ENCODE measurements around the gene ABHD10. TPM values are rescaled to one million over a fixed set of nuclear protein-coding genes. Genes with fewer than 3 reads are reported as not detected.

The ABHD10 gene
- total RNA-seq, 1 donor from 2014 or later, result 26.4 TPM

- H3K27me3 Mint-ChIP-seq (ENCODE audit: low read depth), result no peaks in the 10 kb centered on the region
- H3K4me3 Mint-ChIP-seq, result no peak overlapping the region
- no peaks in the 10 kb centered on the region for H3K9me3 Mint-ChIP-seq
- no peak overlapping the region for H3K27ac Mint-ChIP-seq
- TF ChIP-seq CTCF (IDR thresholded peaks at IDR 0.05; ENCODE audit: unreplicated experiment), result no peak
- peaks cover 10% of the 10 kb centered on the region for H3K4me1 Mint-ChIP-seq
- H3K36me3 Mint-ChIP-seq, result peaks cover 2% of the 10 kb centered on the region
- DNase-seq (ENCODE audit: low spot score in 2 of 2, unreplicated experiment in 2 of 2), result no peak
Observed at GRCh38 chr3:111971533-111972130, 7.2 kb upstream of the ABHD10 start.

- H3K9me3 Mint-ChIP-seq, result no peaks in the 10 kb centered on the region
- H3K27me3 Mint-ChIP-seq (ENCODE audit: low read depth), result no peaks in the 10 kb centered on the region
- DNase-seq (ENCODE audit: low spot score in 2 of 2, unreplicated experiment in 2 of 2), result no peak
- no peak for TF ChIP-seq CTCF (IDR thresholded peaks at IDR 0.05; ENCODE audit: unreplicated experiment)
- H3K4me1 Mint-ChIP-seq, result no peaks in the 10 kb centered on the region
- no peak overlapping the region for H3K4me3 Mint-ChIP-seq
- no peak overlapping the region for H3K27ac Mint-ChIP-seq
- H3K36me3 Mint-ChIP-seq, result peaks cover 2% of the 10 kb centered on the region
Observed at GRCh38 chr3:111972891-111973290, 5.9 kb upstream of the ABHD10 start.

GRCh38 chr3:111975131-111975530, 3.7 kb upstream of the ABHD10 start:
- peaks cover 2% of the 10 kb centered on the region for H3K36me3 Mint-ChIP-seq
- no peak overlapping the region for H3K27ac Mint-ChIP-seq
- TF ChIP-seq CTCF (IDR thresholded peaks at IDR 0.05; ENCODE audit: unreplicated experiment), result no peak
- no peak for DNase-seq (ENCODE audit: low spot score in 2 of 2, unreplicated experiment in 2 of 2)
- peaks cover 10% of the 10 kb centered on the region for H3K4me1 Mint-ChIP-seq
- H3K27me3 Mint-ChIP-seq (ENCODE audit: low read depth), result no peaks in the 10 kb centered on the region
- H3K4me3 Mint-ChIP-seq, result no peak overlapping the region
- H3K9me3 Mint-ChIP-seq, result no peaks in the 10 kb centered on the region

GRCh38 chr3:111976254-111976653, 2.6 kb upstream of the ABHD10 start:
- H3K4me3 Mint-ChIP-seq, result no peak overlapping the region
- TF ChIP-seq CTCF (IDR thresholded peaks at IDR 0.05; ENCODE audit: unreplicated experiment), result no peak
- H3K36me3 Mint-ChIP-seq, result peaks cover 2% of the 10 kb centered on the region

GRCh38 chr3:111979434-111980038, 710 bp downstream of the ABHD10 start:
- H3K27me3 Mint-ChIP-seq (ENCODE audit: low read depth), result no peaks in the 10 kb centered on the region
- no peaks in the 10 kb centered on the region for H3K9me3 Mint-ChIP-seq
- H3K27ac Mint-ChIP-seq, result peak overlapping the region; percentile 75

More at GRCh38 chr3:111976254-111976653, 2.6 kb upstream of the ABHD10 start:
- no peaks in the 10 kb centered on the region for H3K27me3 Mint-ChIP-seq (ENCODE audit: low read depth)
- H3K4me1 Mint-ChIP-seq, result peaks cover 20% of the 10 kb centered on the region
- no peaks in the 10 kb centered on the region for H3K9me3 Mint-ChIP-seq
- no peak overlapping the region for H3K27ac Mint-ChIP-seq
- DNase-seq (ENCODE audit: low spot score in 2 of 2, unreplicated experiment in 2 of 2), result no peak

More at GRCh38 chr3:111979434-111980038, 710 bp downstream of the ABHD10 start:
- peak overlapping the region; percentile 92 for H3K4me3 Mint-ChIP-seq
- H3K36me3 Mint-ChIP-seq, result peaks cover 2% of the 10 kb centered on the region
- DNase-seq (ENCODE audit: low spot score in 2 of 2, unreplicated experiment in 2 of 2), result no peak
- no peak for TF ChIP-seq CTCF (IDR thresholded peaks at IDR 0.05; ENCODE audit: unreplicated experiment)
- peaks cover 27% of the 10 kb centered on the region for H3K4me1 Mint-ChIP-seq
